Measurements from ENCODE around the gene LGR4. TPM values are rescaled to one million over a fixed set of nuclear protein-coding genes. Genes with fewer than 3 reads are reported as not detected.
A peak's percentile ranks its signal among the peaks of the same experiment; 100 is the strongest.

LGR4 gene
- total and polyA plus RNA-seq, 9 of the 15 experiments (the other 6 are each of a cell fraction or from before 2014, with no cell fraction given), result 0.94 to 10.1 (median 5.8) TPM

DNA sequence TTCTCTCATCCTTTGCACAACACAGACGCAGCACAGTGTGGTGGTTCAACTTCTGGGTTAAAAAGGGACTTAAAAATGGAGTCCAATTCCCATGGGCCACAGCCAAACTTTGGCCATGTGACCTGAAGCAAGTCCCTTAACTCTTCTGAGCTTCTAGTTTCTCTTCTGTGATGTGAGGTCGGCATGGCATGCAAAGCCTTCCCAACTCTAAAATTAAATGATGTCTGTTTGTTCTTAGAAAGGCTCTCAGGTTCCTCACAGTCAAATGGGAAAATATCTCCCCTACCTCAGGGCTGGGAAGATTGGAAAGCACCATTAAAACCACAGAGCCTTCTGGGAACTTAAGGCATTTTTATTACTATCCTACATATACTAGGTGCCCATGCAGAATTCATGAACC lies 38.8 kb downstream of the LGR4 start:
- H3K9me1 ChIP-seq (ENCODE audit: control insufficient read depth, insufficient read depth, low read length), result no peaks in the 10 kb centered on the region
- in situ Hi-C loops (cut with MboI), result no loop called here
- no peaks in the 10 kb centered on the region for H3K79me2 ChIP-seq (ENCODE audit: control insufficient read depth, insufficient read depth, low read length)
- FAIRE-seq (no peak), ATAC-seq (no peak), DNase-seq (ENCODE audit: extremely low read depth in 1 of 4, low spot score in 3 of 4) (no peak)
- no peaks in the 10 kb centered on the region for H3K27me3 ChIP-seq (ENCODE audit: control insufficient read depth in 2 of 2, insufficient read depth in 2 of 2, low read length in 2 of 2)
- no TSS peak for BruUV-seq (replicated peaks)
- intact Hi-C loops (cut with micrococcal nuclease), result no loop called here
- H4K20me1 ChIP-seq (replicated peaks; ENCODE audit: control insufficient read depth, insufficient read depth, low read length), result no peaks in the 10 kb centered on the region
- POLR2A ChIA-PET, result no interaction called here
- no peaks in the 10 kb centered on the region for H3K36me3 ChIP-seq (ENCODE audit: control insufficient read depth, insufficient read depth, low read length)
- H3K9me3 ChIP-seq (replicated peaks; ENCODE audit: control insufficient read depth, insufficient read depth, low read depth, low read length), result no peaks in the 10 kb centered on the region
- no peak overlapping the region; the same call in 1 of the 2 replicates for H3K4me2 ChIP-seq (ENCODE audit: insufficient read depth, low read length)
- CTCF ChIA-PET (ENCODE audit: low intra/inter-chr PET ratio), result no interaction called here
- no peak for TF ChIP-seq NBN (IDR thresholded peaks at IDR 0.05; ENCODE audit: low read depth)
- TF ChIP-seq ZNF347 (CRISPR knock-in tag; IDR thresholded peaks at IDR 0.05; ENCODE audit: low read depth), result no peak
- TF ChIP-seq ZNF584 (CRISPR knock-in tag; IDR thresholded peaks at IDR 0.05; ENCODE audit: low read depth), result no peak
- TF ChIP-seq NCOA1 (IDR thresholded peaks at IDR 0.05; ENCODE audit: low read depth), result no peak
- no peak for TF ChIP-seq ELF1 (tag; IDR thresholded peaks at IDR 0.05)
- TF ChIP-seq CCNT2 (IDR thresholded peaks at IDR 0.05; ENCODE audit: borderline replicate concordance, extremely low read depth, insufficient read length, low read depth, low read length), result no peak
- TF ChIP-seq DPF2 (IDR thresholded peaks at IDR 0.05), result no peak
- no peak for TF ChIP-seq CREM (IDR thresholded peaks at IDR 0.05; ENCODE audit: low read depth)
- TF ChIP-seq SIX5 (IDR thresholded peaks at IDR 0.05; ENCODE audit: borderline replicate concordance in 1 of 2, insufficient read depth in 1 of 2, low read depth in 1 of 2, low read length in 2 of 2), result no peak
- no peak for TF ChIP-seq ETV6 (IDR thresholded peaks at IDR 0.05; ENCODE audit: borderline replicate concordance in 1 of 2, low read depth in 2 of 2, low read length in 1 of 2)
- TF ChIP-seq ETV6 (CRISPR knock-in tag; IDR thresholded peaks at IDR 0.05; ENCODE audit: borderline replicate concordance), result no peak
- no peak for TF ChIP-seq NFIX (CRISPR knock-in tag; IDR thresholded peaks at IDR 0.05; ENCODE audit: low read depth)
- no peak for TF ChIP-seq STAT5A (IDR thresholded peaks at IDR 0.05; ENCODE audit: borderline replicate concordance, low read length)
- TF ChIP-seq, protein P1, sequence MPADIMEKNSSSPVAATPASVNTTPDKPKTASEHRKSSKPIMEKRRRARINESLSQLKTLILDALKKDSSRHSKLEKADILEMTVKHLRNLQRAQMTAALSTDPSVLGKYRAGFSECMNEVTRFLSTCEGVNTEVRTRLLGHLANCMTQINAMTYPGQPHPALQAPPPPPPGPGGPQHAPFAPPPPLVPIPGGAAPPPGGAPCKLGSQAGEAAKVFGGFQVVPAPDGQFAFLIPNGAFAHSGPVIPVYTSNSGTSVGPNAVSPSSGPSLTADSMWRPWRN (IDR thresholded peaks at IDR 0.05; ENCODE audit: low read depth), result no peak
- no peak for TF ChIP-seq ZC3H4 (CRISPR knock-in tag; IDR thresholded peaks at IDR 0.05; ENCODE audit: borderline replicate concordance)
- H3K27ac ChIP-seq (ENCODE audit: extremely low read depth, low read depth, low read length), result no peak overlapping the region
- WGBS (ENCODE audit: insufficient coverage, low coverage, missing lambda C conversion rate), result 20% methylated on average over 2 of the region's 2 CpGs
- H3K4me3 ChIP-seq, result no peak overlapping the region
- H2AFZ ChIP-seq (ENCODE audit: low read depth, low read length), result 0 out of 2 replicates have a peak overlapping the region, but pooled peaks have one; percentile 9
- H3K9ac ChIP-seq (ENCODE audit: insufficient read depth in 1 of 2, low read depth in 2 of 2, low read length in 2 of 2), result no peak overlapping the region
- H3K4me1 ChIP-seq (replicated peaks in 1 of 2; ENCODE audit: control insufficient read depth in 2 of 2, insufficient read depth in 2 of 2, low read length in 2 of 2), result peaks cover 5 to 6% of the 10 kb centered on the region in 2 experiments; a peak in 3 of 5 replicates
